DOHH2 (cell line): ENCODE measurements around the gene PTPRCAP.
"Not testable (repeated sequence)": the region's sequence is repeated elsewhere in the genome, so short reads cannot be mapped to it uniquely, and the experiment has no call there.

ENCODE experiments used
- H3F3A ChIP-seq: fragments of 200-600 bp; sonication (generic), shearing (Covaris generic); 2 replicates; pipeline ENCODE4 v1.6.0; 2016; ENCODE audit warnings: antibody characterized with exemption, mild to moderate bottlenecking; ENCODE audit not compliant: control insufficient read depth, insufficient read depth
- H3K27ac ChIP-seq: fragments of 200-600 bp; sonication (generic); 2 replicates; pipeline ENCODE4 v1.5.1; 2014; ENCODE audit warnings: low read depth, mild to moderate bottlenecking, low read length, moderate library complexity
- H3K27me3 ChIP-seq: fragments of 200-600 bp; sonication (generic); 2 replicates; pipeline ENCODE4 v1.6.1; 2014; ENCODE audit warnings: mild to moderate bottlenecking, low read length, mixed read lengths; ENCODE audit not compliant: control insufficient read depth
- H3K36me3 ChIP-seq: fragments of 200-600 bp; sonication (generic); 2 replicates; pipeline ENCODE4 v1.6.1; 2014; ENCODE audit warnings: mild to moderate bottlenecking, low read length, moderate library complexity, mixed read lengths; ENCODE audit not compliant: control insufficient read depth
- H3K4me1 ChIP-seq: fragments of 200-600 bp; sonication (generic); 2 replicates; pipeline ENCODE4 v1.6.1; 2014; ENCODE audit warnings: mild to moderate bottlenecking, low read length, mixed read lengths; ENCODE audit not compliant: control insufficient read depth
- H3K4me2 ChIP-seq: fragments of 200-600 bp; sonication (generic); 2 replicates; pipeline ENCODE4 v1.6.0; 2014; ENCODE audit warnings: mild to moderate bottlenecking, low read length, moderate library complexity
- H3K4me3 ChIP-seq: fragments of 200-600 bp; sonication (generic); 2 replicates; pipeline ENCODE4 v1.5.1; 2014; ENCODE audit warnings: mild to moderate bottlenecking, low read length, mixed read lengths
- H3K79me2 ChIP-seq: fragments of 200-600 bp; sonication (generic); 2 replicates; pipeline ENCODE4 v1.6.1; 2014; ENCODE audit warnings: mild to moderate bottlenecking, low read length, mixed read lengths; ENCODE audit not compliant: control insufficient read depth
- H3K9me2 ChIP-seq: fragments of 200-600 bp; sonication (generic); replicated peaks from 2 replicates; pipeline ENCODE4 v1.6.1; 2014; ENCODE audit warnings: mild to moderate bottlenecking, low read length, mixed read lengths; ENCODE audit not compliant: control insufficient read depth
- H3K9me3 ChIP-seq: fragments of 200-600 bp; sonication (generic); 2 replicates; pipeline ENCODE4 v1.6.1; 2014; ENCODE audit warnings: antibody characterized with exemption, low read length, mixed read lengths; ENCODE audit not compliant: control insufficient read depth, insufficient read depth
- H4K20me1 ChIP-seq: fragments of 200-600 bp; sonication (generic); 2 replicates; pipeline ENCODE4 v1.6.0; 2014; ENCODE audit warnings: low read depth, mild to moderate bottlenecking, antibody characterized with exemption, low read length, moderate library complexity; ENCODE audit not compliant: control insufficient read depth, insufficient read depth
- CTCF ChIP-seq: fragments of 200-600 bp; sonication (generic); IDR thresholded peaks from one replicate; pipeline ENCODE4 v1.5.1; 2014; ENCODE audit warnings: antibody characterized with exemption, mild to moderate bottlenecking, low read depth, low read length; ENCODE audit not compliant: poor library complexity, severe bottlenecking
- EZH2phosphoT487 ChIP-seq: fragments of 200-600 bp; sonication (generic); IDR thresholded peaks from 2 replicates; pipeline ENCODE4 v1.6.1; 2017; ENCODE audit warnings: borderline replicate concordance, mild to moderate bottlenecking, antibody characterized with exemption, low read length, moderate library complexity, mixed read lengths

PTPRCAP gene

GRCh38 chr11:67466367-67466766 is 28.9 kb upstream of the PTPRCAP start:
- H3F3A ChIP-seq: peaks cover 7% of the 10 kb centered on the region
- H3K79me2 ChIP-seq: peaks cover 28% of the 10 kb centered on the region
- no peaks in the 10 kb centered on the region for H4K20me1 ChIP-seq
- no peaks in the 10 kb centered on the region for H3K9me2 ChIP-seq
- peaks cover 21% of the 10 kb centered on the region for H3K36me3 ChIP-seq
- peak overlapping the region; percentile 95 for H3K4me2 ChIP-seq
- H3K27ac ChIP-seq: peak overlapping the region; percentile 35
- H3K27me3 ChIP-seq: no peaks in the 10 kb centered on the region
- TF ChIP-seq CTCF: no peak
- peaks cover 66% of the 10 kb centered on the region for H3K4me1 ChIP-seq
- no peak overlapping the region for H3K4me3 ChIP-seq
- H3K9me3 ChIP-seq: no peaks in the 10 kb centered on the region

GRCh38 chr11:67465530-67465929 is 28.0 kb upstream of the PTPRCAP start:
- H3K27ac ChIP-seq: peak overlapping the region; percentile 65
- H3K4me2 ChIP-seq: peak overlapping the region; percentile 96
- not testable (repeated sequence) for H4K20me1 ChIP-seq, H3K27me3 ChIP-seq, H3K9me3 ChIP-seq, H3K9me2 ChIP-seq
- peaks cover 69% of the 10 kb centered on the region for H3K4me1 ChIP-seq
- H3F3A ChIP-seq: peaks cover 13% of the 10 kb centered on the region
- H3K79me2 ChIP-seq: peaks cover 28% of the 10 kb centered on the region
- H3K36me3 ChIP-seq: peaks cover 21% of the 10 kb centered on the region
- H3K4me3 ChIP-seq: peak overlapping the region; percentile 81

GRCh38 chr11:67465189-67465510 is 27.7 kb upstream of the PTPRCAP start:
- Histone ChIP-seq H3K79me2 (peaks cover 28% of the 10 kb centered on the region), H4K20me1 (no peaks in the 10 kb centered on the region), H3K4me2 (peak overlapping the region; percentile 96), H3K36me3 (peaks cover 21% of the 10 kb centered on the region), H3F3A (peaks cover 17% of the 10 kb centered on the region), H3K4me3 (peak overlapping the region; percentile 81), H3K27me3 (no peaks in the 10 kb centered on the region), H3K4me1 (peaks cover 69% of the 10 kb centered on the region), H3K27ac (peak overlapping the region; percentile 65), H3K9me3 (no peaks in the 10 kb centered on the region), H3K9me2 (no peaks in the 10 kb centered on the region)
- no peak for TF ChIP-seq EZH2phosphoT487
- TF ChIP-seq CTCF: no peak

- Histone ChIP-seq H3K4me2 (peak overlapping the region; percentile 96), H3K4me1 (peaks cover 70% of the 10 kb centered on the region), H3K79me2 (peaks cover 28% of the 10 kb centered on the region), H3F3A (peaks cover 22% of the 10 kb centered on the region), H3K9me2 (no peaks in the 10 kb centered on the region), H4K20me1 (no peaks in the 10 kb centered on the region), H3K9me3 (no peaks in the 10 kb centered on the region), H3K27me3 (no peaks in the 10 kb centered on the region), H3K27ac (peak overlapping the region; percentile 65), H3K36me3 (peaks cover 21% of the 10 kb centered on the region), H3K4me3 (peak overlapping the region; percentile 81)
- TF ChIP-seq CTCF: no peak
- no peak for TF ChIP-seq EZH2phosphoT487
These were observed 27.1 kb upstream of the PTPRCAP start for GRCh38 chr11:67464411-67465188.
